HG03442 (cell line): ENCODE measurements around the gene GAN.

Experiments used
- ATAC-seq: cut with Tn5 transposase; IDR thresholded peaks from one replicate; pipeline ENCODE4 v1.9.1; 2021; ENCODE audit warnings: mild to moderate bottlenecking, moderate library complexity; ENCODE audit not compliant: unreplicated experiment

Gene GAN

DNA sequence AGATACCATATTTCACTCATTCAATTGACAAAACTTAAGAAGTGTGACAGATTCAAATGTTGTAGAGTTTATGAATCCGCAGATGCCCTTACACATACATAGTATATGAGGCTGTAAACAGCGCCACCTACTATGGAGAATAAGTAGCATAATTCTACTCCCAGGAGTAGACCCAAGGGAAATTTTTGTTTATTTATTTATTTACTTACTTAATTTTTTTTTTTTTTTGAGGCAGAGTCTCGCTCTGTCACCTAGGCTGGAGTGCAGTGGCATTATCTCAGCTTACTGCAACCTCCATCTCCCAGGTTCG lies 35.5 kb downstream of the GAN start:
- no peak for ATAC-seq

DNA sequence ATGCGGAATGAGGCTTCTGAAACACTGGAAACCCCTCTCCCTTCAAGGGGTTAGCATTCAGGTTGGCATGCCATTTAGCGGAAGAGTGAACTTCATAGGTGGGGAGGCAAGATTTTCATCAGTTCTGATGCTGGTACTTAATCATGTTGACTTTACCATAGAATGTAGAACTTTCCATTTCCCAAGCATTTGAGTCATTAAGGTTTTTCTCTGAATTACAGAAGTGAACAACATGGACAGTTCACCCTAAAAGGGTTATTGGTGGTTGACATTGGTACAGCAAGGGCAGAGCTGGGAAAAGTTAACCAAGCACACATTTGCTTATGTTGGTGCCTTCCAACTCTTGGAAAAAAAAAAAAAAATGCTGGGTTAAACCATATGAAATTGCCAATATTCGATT lies 39.1 kb downstream of the GAN start:
- no peak for ATAC-seq

DNA sequence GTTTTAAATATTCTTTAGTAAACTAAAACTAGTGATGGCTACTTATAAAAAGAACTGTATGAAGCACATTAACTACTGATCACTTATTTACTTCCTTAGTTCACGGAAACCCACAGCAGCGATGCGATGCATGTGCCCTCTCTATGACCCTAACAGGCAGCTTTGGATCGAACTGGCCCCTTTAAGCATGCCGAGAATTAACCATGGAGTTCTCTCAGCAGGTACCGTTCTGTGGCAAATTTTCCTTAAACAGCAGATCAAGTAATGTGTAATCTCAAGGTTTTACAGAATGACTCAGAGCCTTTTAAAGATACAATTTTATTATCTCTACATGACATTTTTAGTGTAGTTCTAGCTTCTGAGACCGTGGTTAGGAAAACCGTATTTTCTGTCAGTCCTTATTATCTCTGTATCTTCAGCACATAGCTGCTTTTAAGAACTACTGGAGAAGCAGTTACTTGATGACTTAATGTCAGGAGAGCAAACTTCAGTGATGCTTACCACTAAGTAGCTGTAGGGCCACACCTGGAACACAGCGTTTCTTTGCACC lies 43.0 kb downstream of the GAN start:
- ATAC-seq = no peak

DNA sequence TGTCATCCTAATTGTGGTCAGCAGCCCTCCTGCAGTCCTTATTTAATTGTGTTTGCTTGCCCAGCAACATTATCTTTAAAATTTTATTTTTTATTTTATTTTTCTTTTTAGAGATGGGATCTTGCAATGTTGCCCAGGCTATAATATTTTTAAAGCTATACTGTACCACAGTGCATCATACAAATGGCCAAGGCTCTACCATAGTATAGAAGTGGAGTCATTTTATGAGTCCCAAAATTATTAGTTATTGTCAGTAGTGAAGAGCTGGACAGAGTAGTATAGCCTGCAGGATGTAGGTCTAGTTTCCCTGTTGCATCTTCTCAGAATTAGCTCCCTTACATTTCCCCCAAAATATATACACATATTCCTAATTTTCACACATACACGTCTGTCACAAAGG lies 44.1 kb downstream of the GAN start:
- ATAC-seq = no peak

DNA sequence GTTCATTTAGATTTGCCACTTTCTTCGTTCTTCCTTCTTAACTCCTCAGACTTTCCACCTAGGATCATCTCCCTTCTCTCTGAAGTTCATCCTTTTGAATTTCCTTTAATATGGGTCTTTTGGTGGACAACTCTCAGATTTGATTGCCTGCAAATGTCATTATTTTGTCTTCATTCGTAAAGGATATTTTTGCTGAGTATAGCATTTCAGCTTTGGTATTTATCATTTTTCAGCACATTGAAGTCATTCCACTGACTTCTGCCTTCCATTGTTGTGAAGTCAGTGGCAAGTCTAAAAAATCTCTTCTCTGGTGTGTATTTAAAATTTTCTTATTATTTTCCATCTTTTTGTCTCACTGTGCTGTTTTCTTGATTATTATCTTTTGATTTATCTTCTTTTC lies 45.4 kb downstream of the GAN start:
- ATAC-seq = no peak

DNA sequence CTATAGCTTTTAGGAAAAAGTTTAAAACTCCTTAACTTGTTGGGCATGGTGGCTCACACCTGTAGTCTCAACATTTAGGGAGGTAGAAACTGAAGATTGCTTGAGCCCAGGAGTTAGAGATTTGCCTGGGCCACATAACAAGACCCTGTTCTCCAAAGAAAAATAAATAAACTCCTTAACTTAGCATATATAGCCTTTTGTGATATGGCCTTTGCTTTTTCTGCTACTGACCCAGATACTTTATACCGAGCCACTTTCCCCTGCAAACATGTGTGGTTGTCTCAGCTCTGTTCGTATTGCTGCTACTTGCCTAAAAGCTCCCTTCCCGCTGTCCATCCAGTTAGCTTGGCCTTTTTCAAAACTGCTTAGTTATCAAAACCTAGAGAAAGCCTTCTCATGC lies 51.0 kb downstream of the GAN start:
- ATAC-seq = no peak

DNA sequence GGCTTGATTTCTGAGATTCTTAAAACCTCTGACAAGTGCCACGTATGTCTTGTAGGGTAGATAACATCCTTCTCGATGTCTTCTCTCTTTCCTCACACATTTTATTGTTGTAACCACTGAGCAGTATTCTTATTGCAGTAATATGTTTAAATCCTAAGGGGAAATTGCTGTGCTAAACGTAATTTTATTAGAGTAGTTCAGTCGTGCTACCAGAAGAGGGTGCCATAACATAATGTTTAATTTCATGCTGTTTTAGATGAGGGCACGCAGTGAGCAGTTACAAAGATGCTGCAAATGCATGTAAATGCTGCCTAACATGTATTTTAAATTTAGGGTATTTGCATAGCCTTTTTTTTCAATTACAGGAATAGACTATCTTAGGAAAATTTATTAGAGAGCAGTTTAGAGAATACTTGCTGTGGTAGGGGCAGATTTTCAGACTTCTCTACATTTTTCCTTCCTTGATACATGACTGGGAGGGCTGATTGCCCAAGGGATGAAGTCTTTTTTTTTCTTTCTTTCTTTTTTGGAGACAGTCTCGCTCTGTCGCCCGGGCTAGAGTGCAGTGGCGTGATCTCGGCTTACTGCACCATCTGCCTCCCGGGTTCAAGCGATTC lies 51.7 kb downstream of the GAN start:
- no peak for ATAC-seq

DNA sequence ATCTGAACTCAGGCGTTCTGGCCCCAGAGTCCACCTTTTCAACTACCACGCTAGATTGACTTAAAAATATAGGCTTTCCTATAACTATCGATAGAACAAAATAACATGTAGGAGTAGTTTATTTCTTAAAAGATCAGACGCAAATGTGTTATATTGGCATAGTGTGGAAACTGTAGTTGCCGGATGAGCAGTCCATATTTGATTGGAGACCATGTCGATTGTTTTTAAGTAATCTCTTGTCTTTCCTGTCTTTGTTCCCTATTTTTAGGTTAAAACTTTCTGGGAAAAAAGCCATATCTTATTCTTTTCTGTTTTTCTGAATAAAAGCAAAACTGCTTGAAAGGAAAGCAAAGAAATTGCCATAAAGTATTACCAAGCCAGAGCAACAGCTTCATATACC lies 53.1 kb downstream of the GAN start:
- ATAC-seq = no peak

DNA sequence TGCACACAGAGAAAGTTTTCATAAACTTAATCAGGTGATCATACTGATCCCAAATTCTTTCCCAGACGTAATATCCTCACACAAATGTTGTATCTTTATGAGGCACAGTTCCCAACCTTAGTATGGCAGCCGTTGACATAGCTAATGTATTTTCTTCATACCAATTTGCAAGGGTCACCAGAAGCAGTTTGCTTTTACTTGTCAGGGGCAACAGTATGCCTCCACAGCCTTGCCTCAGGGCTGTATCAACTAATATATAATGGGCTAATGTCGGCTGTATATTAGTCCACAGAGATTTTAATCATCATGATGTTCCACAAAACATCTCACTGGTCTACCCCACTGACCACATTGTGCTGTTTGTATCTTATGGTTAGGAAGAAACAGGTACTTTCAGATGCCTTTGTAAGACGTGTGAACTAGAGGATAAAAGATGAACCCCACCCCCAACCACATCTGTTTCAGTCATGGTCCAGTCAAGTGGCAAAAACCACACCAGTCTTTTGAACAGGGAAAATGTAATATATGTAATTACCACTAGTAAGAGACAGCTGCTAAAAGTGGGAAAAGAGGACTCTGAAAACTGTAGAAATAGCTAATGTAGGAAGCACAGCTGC lies 55.2 kb downstream of the GAN start:
- no peak for ATAC-seq

DNA sequence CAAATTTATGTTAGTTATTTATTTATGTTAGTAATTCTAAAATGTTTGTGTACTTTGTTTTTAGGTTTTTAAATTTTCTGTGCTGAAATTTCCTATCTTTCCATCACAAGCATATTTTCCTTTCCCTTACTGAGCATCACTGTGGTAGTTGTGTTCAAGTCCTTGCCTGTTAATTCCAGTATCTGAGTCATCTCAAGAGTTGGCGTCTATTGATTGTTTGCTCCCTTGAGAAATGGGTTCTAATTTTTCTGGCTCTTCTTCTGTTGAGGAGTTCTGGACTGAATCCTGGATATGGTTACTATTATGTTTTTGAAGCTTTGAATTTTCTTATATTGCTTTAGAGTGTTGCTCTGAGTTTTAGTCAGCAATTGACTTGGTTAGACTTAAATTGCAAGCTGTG lies 56.3 kb downstream of the GAN start:
- no peak for ATAC-seq

DNA sequence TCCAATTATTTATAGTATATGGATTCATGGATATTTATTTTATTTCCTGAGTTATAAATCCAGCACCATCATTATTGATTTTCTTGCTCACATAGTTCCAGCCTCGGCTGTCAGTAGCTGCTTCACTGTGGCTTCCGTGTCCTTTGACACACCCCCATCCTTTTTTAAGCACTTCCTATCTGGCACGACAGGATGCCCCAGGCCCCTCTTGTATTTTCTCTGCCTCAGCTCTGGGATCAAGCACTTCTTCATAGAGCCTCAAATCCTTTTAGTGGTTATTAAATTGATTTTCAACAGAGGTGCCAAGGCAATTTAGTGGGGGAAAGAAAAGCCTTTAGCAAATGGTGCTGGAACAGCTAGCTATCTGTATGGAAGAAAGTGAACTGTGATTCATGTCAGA lies 59.8 kb downstream of the GAN start:
- no peak for ATAC-seq

DNA sequence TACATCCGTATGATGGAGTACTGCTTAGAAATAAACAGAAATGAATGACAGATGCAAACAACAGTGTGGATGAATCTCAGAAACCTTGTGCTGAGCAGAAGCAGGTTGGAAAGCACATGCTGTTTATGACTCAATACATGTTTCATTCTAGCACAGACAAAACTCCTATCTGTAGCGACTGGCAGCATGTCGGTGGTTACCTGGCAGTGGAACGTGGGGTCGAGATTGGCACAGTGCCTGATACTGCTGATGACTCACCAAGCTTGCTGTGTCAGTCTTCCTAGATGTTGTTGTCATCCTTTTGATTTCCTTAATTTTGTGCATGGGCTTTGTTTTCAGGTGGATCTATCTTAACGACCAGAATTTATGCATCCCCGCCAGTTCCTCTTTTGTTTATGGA lies 62.1 kb downstream of the GAN start:
- no peak for ATAC-seq

DNA sequence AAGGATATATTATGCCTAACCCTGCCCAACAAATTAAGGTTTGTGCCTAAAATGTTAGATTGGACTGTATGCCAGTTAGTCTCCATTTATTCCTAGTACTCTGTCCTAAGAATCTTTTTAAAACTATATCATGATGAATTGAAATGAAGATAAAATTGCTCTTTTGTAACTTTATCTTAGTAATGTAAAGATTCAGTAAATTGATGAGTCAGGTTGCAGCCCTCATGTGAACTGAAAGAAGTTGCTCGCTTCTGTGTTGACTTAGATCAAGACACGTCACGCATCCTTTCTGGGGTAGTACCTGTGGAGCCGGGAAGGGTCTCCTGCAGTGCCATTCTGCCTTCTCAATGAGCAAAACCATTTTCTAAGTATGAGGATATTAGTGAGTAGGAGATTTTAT lies 63.3 kb downstream of the GAN start:
- ATAC-seq = no peak

DNA sequence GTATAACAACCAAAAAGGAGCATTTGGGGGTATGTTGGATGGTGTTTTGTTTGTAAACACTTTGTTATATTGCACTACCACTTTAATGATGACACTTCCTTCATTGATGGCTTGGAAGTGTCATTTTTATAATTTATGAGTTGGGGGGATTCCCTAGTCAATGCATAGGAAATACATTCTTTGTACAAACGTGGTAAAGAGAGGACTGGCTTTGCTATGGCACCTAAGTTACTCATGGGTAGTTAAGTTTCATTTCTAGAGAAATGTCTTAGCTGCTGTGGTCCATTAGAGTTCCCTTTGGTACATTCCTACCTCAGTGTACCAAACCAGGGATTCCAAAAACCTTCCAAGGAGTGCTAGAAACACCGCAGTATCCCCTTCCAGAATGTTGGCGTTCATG lies 66.2 kb downstream of the GAN start:
- ATAC-seq = no peak

DNA sequence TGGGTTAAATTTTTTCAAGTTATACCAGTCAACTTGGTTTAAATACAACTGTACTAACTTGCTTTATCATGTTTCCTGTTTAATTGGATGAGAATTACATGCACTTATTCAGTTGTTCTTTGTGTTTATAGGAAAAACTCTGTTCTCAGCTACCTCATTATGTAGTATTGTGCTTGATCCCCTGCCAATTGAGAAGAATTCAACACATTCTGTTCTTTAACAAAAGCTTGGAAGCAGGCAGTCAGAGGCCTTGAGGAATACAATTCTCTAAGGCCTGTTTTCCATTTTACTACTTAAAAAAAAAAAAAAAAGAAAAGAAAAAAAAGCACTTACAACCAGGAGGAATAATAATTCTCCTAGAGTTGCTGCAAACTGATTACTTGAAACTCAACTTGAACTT lies 69.2 kb downstream of the GAN start:
- no peak for ATAC-seq

DNA sequence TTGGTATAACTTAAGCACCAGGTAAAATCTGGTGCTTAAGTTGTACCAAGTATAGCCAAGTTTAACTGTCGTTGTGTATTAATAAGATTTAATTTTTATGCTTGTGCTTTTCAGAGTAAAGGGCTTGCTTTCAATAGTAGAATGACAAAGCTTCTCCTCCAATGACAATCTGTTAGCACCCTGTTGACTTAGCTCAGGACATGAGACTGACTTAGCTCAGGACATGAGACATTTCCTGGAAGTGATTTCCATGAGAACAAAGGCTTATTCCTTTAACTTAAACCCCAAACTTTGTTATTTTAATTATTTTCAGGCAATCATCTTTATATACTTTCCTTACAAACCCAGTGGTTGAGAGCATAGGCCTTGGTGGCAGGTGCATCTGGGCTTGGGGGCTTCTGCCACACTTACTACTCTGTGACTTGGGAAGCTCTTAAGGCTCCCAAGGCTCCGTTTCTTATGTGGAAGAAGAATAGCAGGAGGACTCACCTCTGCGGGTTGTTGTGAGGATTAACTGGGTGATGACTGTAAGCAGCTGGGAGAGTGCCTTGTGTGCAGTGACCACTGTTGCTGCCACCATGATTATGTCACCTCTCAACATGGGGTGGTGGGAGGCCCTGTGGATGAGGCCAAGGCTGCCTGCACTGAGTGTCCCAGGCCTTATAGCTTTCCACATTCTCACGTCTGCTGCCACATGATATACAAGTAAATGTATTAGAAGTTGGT lies 70.4 kb downstream of the GAN start:
- no peak for ATAC-seq

DNA sequence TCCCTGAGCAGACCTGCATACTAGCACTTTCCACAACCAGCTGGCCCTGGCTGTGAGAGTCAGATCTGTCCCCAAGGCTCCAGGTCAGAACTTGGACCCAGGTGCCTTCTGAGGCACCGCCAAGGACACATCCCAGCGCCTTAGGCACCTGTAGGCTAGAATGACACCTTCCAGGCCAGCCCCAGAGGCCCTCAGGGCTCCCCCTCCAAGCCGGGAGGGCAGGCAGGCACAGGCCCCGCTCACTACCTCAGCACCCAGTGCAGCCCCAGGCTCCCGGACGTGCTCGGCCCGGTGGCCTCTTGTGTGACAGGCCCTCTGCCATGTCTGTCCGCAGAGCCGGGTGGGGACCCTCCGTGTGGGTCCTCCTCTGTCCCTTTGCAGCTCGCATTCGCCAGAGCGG lies 73.6 kb downstream of the GAN start:
- no peak for ATAC-seq

DNA sequence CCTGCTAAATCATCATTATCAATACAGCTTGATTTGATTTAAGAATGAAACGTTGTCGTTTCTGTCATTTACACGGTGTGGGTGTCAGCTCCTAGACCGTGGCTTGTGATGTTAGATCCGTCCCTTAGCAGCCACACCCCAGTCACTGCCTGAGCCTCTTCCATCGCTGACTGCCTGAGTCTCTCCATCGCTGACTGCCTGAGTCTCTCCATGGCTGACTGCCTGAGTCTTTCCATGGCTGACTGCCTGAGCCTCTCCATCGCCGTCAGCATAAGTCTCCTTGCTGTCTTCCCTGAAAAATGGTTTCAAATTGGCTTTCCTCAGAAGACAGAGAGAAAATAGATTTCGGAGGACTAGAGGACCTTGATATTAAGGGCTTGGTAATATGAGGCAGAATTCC lies 76.1 kb downstream of the GAN start:
- no peak for ATAC-seq

DNA sequence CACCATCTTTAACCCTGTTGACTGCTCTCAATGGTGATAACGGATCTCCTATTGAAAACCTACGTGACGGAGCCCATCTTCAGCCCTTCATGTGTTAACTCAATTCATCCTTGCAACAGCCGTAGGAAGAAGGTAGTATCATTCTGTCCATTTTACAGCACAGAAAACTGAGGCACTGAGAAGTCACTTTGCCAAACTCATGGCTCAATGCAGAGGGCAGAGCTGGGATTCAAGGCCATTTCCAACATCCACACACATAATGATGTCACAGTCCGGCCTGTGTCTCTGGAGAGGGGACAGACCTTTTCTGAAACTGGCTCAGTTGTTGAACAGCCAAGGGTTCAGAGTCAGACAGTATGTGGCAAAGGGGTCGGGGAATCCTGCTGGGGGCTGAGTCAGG lies 77.2 kb downstream of the GAN start:
- no peak for ATAC-seq

DNA sequence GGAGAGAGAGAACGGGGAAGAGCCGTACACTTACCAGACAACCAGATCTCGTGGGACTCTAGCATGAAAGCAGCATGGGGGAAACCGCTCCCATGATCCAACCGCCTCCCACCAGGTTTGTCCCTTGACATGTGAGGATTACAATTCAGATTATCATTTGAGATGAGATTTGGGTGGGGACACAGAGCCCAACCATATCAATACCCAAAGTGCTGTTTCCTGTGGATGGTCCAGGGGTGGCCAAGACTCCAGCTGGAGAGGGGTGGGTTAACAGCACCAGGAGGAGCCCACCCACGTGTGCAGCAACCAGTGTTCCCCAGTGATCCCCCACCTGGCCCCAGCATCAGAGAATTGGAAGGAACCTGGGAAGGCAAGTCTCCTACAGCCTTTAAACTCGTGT lies 79.7 kb downstream of the GAN start:
- ATAC-seq = no peak

DNA sequence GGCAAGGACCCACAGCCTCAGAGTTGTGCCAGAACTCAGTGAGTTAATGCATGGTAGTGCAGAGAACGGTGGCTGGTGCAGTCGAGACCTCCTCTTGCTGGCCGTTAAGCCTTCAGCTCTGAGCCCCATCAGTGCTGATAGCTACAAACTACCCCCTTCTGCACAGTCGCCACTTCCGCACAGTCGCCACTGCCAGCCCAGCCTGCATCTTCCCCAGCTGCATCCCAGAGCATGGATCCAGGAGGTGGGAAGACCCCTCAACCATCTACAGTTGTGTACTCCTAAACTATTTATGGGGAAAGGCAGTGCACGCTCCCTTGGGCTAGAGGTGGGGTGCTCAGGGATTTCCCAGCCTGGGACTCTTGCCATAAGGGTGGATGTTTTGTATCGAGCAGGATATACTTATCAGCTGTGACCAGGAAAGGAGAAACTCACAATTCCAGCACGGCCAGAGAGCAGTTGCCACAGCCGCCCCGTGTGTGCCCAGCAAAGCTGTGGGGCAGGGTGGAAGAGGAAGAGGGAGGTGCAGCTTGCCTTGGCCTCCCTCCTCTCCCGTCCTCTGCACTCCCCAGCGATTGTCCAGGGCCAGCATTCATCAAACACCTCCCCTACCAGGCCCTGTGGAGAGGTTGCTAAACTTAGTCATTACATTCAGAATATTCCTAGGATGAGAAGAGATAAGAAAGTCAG lies 80.3 kb downstream of the GAN start:
- no peak for ATAC-seq
